GM19328 (cell line): ENCODE results near the gene ZNF79.

Experiments used
- ATAC-seq: cut with Tn5 transposase; IDR thresholded peaks from one replicate; pipeline ENCODE4 v1.9.1; 2021; ENCODE audit warnings: mild to moderate bottlenecking, moderate library complexity; ENCODE audit not compliant: unreplicated experiment

The ZNF79 gene

DNA sequence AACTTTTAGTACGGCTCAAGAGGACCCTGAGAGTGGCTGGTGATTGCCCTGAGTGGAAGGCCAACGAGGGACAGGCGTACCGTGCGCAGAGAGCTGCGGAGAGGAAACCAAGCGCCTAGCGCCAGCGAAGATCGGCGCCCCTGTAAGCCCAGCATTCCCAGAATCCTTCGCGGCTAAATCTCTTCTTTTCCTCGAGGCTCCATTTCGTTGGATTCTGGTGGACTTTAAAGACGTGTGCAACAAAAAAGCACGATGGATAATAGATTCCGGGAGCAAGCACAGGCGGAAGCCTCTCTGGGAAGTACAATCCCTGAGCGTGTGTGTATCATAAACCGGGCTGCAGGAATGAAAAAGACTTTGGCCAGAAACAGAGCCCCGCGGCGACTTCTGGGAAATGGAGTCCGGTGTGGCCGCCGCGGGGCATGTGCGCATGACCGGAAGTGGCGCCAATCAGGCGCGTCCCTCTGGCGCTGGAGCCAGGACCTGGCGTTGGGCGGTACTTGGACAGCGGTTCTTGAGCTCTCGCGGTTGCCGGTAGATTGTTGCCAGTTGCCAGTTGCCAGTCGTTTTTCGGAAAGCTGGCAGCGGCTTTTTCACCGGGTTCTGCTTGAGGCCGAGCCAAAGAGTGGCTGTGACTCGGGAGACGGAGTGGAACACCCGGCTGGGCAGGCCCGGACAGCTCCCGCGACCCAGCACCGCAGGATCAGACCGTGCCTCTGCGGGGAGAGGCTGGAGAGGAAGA is at the start of gene ZNF79:
Gene ZNF79, plus strand, starts transcription at position 449 of the 742 bp plus-strand sequence. CDS start 406 bp downstream, outside the sequence.
- peak; percentile 77 for ATAC-seq

DNA sequence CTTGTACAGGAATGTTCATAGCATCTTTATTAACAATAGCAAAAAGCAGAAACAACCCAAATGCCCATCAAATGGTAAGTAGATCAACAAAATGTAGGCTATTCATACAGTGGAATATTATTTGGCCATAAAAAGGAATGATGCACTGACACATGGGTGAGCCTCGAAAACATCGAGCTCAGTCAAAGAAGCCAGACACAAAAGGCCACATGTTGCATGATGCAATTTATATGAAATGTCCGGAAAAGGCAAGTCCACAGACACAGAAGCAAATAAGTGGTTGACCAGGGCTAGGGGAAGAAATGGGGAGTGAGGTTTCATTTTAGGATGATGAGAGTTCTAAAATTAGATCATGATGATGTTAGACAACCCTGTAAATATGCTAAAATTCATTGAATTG is 43.7 kb upstream of the ZNF79 start:
- no peak for ATAC-seq

GRCh38 chr9:127382541-127382940 is 41.6 kb upstream of the ZNF79 start:
- ATAC-seq, result no peak

DNA sequence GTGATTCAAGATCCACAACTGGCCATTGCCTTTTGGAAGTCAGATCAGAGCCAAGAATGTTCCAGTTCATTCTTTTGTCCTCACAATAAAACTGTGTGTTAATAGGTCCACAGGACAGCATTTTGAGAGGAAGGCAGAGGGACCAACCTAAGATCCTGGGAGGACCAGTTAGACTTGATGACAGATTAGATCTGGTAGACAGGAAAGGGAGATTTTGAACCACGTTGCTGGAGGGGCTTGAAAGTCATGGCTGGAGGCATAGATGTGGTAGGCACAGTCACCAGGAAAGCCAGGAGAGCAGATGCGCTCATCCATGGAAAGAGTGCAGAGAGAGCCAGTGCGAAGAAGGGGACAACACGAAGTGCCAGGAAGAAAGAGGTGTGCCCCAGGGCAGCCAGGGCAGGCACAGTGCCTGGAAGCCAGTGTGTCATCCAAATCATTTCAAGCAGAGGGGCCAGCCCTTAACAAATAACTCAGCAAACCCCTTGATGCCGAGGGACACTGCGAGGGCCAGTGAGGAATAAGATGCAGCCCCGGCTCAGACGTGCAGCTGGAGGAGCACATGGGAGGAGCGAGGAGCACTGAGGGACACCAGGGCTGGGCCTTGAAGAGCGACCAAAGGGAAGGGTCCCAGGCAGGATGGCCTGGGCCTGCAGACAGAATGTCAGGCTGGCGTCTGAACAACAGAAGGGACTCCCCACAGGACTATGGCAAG is 40.0 kb upstream of the ZNF79 start:
- ATAC-seq, result no peak

- no peak for ATAC-seq
Observed at GRCh38 chr9:127384901-127385300, 39.3 kb upstream of the ZNF79 start.

GRCh38 chr9:127386249-127386648 is 37.9 kb upstream of the ZNF79 start:
- ATAC-seq, result no peak

DNA sequence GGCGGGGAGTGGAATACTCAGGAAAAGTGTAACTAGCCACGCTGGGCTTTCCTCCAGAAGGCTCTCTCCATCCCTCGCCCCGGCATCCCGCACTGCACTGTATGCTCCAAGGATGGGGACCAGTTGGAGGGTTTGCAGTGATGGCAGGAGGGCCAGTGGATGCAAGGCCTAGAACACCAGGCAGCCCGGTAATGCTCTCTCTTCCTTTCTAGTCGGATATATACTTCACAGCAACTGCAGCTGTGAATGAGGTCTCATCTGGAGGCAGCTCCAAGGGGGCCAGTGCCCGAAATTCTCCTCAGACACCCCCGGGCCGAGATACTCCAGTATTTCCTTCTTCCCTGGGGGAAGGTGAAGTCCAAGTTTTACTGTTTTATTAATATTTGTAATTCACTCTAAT is 37.2 kb upstream of the ZNF79 start:
- ATAC-seq, result no peak

DNA sequence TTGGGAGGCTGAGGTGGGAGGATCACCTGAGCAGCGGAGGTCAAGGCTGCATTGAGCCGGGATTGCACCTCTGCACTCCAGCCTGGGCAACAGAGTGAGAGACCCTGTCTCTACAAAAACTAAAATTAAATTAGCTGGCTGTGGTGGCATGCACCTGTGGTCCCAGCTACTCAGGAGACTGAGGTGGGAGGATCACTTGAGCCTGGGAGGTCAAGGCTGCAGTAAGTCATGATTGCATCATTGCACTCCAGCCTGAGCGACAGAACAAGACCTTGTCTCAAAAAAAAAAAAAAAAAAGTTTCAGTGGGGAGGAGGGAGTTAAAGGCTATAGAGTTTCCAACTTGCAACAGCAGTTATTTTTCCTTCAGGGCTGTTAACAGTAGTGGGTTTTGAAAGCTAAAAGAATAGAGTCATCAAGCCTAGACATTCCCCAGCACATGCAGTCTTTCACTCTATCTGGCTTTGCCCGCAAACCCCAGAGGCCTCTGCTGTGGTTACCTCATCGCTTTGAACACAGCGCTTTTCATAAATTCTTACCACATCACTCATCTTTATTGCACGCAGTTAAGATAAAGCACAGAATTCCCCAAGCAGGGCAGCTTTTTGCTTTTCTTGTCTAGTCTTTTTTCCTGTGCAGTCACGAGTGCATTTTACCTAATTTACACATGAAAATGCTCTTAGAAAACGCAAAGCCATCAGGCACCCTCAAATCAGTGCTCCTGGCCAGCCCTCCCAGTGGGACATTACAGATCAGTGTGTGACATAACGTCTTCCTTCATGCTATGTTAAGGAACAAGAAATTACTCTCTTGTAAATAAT is 35.9 kb upstream of the ZNF79 start:
- peak; percentile 78 for ATAC-seq

- ATAC-seq, result no peak
Observed at GRCh38 chr9:127388856-127389238, 35.3 kb upstream of the ZNF79 start.

GRCh38 chr9:127389381-127390247 is 34.6 kb upstream of the ZNF79 start:
- ATAC-seq, result no peak

GRCh38 chr9:127390248-127390545 is 34.0 kb upstream of the ZNF79 start:
- ATAC-seq, result no peak

DNA sequence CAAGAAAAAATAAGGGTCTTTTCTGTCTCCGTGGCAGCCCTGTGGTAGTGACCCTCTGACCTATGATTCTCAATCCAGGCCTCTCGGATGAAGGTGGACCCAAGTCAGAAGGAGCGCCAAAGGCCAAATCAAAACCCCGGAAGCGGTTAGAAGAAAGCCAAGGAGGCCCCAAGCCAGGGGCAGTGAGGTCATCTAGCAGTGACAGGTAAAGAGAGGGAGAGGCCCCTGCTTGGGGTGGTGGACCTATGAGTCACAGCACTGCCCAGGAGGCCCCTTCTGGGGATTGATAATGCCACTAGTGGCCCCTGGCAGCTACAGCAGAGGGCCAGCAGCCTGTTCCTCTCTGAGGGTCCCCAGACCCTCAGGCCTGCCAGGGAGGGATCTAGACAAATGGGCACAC is 33.6 kb upstream of the ZNF79 start:
- ATAC-seq, result no peak

- ATAC-seq, result no peak
Observed at GRCh38 chr9:127392166-127392565, 32.0 kb upstream of the ZNF79 start.

DNA sequence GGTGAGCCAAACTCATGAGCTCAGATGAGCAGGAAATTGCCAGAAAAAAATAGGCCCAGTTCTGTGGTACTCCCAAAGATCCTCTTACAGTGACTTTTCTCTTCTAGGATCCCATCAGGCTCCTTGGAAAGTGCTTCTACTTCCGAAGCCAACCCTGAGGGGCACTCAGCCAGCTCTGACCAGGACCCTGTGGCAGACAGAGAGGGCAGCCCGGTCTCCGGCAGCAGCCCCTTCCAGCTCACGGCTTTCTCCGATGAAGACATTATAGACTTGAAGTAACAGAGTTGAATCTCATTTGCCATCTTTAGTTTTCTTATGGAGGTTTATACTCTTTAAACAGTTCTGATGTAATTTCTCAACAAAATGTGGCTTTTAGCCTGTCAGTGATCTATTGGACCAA is 31.2 kb upstream of the ZNF79 start:
- ATAC-seq, result no peak

- ATAC-seq, result no peak
Observed at GRCh38 chr9:127393645-127394044, 30.5 kb upstream of the ZNF79 start.

- ATAC-seq, result no peak
Observed at GRCh38 chr9:127395497-127396252, 28.5 kb upstream of the ZNF79 start.

GRCh38 chr9:127396253-127396807 is 27.9 kb upstream of the ZNF79 start:
- no peak for ATAC-seq

GRCh38 chr9:127396808-127397645 is 27.2 kb upstream of the ZNF79 start, which contains the start of gene SLC2A8:
Gene SLC2A8, plus strand, starts transcription at chr9:127397169. Its CDS starts 62 bp downstream, at chr9:127397231.
- peak; percentile 96 for ATAC-seq
